ENCODE results near the gene ICAM1.
"Not testable (repeated sequence)": the region's sequence is repeated elsewhere in the genome, so short reads cannot be mapped to it uniquely, and the experiment has no call there.

ICAM1 gene

DNA sequence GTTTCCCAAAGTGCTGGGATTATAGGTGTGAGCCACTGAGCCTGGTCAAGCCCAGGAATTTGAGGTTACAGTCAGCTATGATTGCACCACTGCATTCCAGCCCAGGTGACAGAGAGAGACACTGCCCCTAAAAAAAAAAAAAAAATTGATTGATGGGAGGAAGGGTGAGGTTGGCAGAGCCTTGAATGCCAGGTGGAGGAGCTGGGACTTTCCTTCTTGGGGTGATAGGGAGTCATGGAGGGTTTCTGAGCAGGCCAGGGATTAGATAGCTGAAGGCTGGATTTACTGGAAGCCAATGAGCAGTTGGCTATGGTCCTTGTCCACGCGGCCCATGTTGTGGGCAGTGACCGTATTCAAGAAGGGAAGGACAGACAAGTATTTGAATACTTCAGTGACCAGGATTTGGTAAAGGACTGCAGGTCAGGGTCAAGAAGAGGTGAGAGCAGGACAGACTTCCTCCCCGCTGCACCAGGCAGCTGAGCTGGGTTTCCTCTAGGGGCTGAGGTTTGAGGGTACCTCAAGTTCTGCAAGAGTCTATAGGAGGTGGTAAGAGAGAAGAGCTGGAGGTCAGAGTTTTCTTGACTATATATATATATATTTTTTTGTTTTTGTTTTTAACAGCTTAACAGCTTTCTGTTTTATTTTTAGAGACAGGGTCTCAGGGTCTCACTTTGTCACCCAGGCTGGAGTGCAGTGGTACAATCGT, 9.0 kb downstream of the ICAM1 start:
- no peak for DNase-seq

- not testable (repeated sequence) for DNase-seq
These were observed 11.1 kb downstream of the ICAM1 start for GRCh38 chr19:10282043-10282442.

DNA sequence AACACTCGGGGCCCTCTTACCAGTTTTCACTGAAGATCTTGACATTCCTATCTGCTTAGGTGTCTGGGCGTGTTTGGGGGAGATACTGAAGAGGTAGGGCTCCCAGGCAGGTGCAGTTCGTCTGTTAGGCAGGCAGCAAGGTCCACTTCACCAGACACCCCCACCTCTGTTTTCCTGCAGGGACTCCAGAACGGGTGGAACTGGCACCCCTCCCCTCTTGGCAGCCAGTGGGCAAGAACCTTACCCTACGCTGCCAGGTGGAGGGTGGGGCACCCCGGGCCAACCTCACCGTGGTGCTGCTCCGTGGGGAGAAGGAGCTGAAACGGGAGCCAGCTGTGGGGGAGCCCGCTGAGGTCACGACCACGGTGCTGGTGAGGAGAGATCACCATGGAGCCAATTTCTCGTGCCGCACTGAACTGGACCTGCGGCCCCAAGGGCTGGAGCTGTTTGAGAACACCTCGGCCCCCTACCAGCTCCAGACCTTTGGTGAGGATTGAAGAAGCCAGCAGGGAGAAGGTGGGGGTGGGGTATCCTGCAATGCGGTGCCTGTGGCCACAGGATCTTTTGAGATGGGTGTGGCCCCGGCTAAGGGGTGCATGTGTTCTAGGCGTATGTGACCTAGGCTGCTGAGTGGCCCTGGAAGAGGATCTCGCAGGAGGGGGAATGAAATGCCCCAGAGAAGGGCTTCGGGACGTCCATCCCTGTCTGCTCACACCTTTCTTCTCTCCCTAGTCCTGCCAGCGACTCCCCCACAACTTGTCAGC, 12.6 kb downstream of the ICAM1 start:
- no peak for DNase-seq

GRCh38 chr19:10284065-10284959, 13.4 kb downstream of the ICAM1 start:
- DNase-seq, result no peak

GRCh38 chr19:10284960-10285278, 14.0 kb downstream of the ICAM1 start:
- no peak for DNase-seq

- no peak for DNase-seq
These were observed 14.5 kb downstream of the ICAM1 start for GRCh38 chr19:10285393-10285792.

GRCh38 chr19:10286803-10287737, 16.1 kb downstream of the ICAM1 start, which contains the start of gene ICAM4:
ICAM4 (plus strand) TSS chr19:10286955; CDS start chr19:10287013, 58 bp downstream.
- DNase-seq, result peak; percentile 57

DNA sequence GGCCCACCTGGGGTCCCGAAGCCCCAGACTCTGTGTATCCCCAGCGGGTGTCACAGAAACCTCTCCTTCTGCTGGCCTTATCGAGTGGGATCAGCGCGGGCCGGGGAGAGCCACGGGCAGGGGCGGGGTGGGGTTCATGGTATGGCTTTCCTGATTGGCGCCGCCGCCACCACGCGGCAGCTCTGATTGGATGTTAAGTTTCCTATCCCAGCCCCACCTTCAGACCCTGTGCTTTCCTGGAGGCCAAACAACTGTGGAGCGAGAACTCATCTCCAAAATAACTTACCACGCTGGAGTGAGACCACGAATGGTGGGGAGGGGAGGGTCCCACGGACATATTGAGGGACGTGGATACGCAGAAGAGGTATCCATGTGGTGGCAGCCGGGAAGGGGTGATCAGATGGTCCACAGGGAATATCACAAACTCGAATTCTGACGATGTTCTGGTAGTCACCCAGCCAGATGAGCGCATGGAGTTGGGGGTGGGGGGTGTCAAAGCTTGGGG, 17.8 kb downstream of the ICAM1 start:
- peak; percentile 68 for DNase-seq

GRCh38 chr19:10289167-10289835, 18.4 kb downstream of the ICAM1 start:
- DNase-seq, result peak; percentile 77

- DNase-seq, result no peak
These were observed 19.0 kb downstream of the ICAM1 start, which contains the start of gene ICAM5 for GRCh38 chr19:10289836-10290356. ICAM5 (plus strand) TSS chr19:10289952; CDS start chr19:10290044, 92 bp downstream.

- DNase-seq, result no peak
These were observed 19.5 kb downstream of the ICAM1 start for GRCh38 chr19:10290357-10290875.

DNA sequence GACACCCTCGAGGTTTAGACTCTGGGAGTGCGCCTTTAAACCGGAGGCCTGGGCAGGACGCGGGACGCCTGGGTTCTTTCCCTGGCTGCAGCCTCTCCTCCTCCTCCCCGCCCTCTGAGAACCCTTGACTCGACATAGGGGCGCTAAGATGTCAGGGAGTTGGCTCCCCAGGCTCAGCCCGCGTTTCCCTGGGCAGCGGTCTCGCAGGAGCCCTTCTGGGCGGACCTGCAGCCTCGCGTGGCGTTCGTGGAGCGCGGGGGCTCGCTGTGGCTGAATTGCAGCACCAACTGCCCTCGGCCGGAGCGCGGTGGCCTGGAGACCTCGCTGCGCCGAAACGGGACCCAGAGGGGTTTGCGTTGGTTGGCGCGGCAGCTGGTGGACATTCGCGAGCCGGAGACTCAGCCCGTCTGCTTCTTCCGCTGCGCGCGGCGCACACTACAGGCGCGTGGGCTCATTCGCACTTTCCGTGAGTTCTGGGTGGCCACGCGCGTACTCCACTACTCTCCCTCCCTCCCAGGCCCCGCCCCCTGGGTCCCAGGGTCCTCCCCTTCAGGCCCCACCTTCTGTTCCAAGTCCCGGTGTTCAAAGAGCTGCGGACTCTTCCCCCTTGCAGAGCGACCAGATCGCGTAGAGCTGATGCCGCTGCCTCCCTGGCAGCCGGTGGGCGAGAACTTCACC, 20.1 kb downstream of the ICAM1 start:
- peak; percentile 57 for DNase-seq

- no peak for DNase-seq
These were observed 20.8 kb downstream of the ICAM1 start for GRCh38 chr19:10291554-10292205.

- DNase-seq, result peak; percentile 84
These were observed 21.4 kb downstream of the ICAM1 start for GRCh38 chr19:10292206-10292788.

DNA sequence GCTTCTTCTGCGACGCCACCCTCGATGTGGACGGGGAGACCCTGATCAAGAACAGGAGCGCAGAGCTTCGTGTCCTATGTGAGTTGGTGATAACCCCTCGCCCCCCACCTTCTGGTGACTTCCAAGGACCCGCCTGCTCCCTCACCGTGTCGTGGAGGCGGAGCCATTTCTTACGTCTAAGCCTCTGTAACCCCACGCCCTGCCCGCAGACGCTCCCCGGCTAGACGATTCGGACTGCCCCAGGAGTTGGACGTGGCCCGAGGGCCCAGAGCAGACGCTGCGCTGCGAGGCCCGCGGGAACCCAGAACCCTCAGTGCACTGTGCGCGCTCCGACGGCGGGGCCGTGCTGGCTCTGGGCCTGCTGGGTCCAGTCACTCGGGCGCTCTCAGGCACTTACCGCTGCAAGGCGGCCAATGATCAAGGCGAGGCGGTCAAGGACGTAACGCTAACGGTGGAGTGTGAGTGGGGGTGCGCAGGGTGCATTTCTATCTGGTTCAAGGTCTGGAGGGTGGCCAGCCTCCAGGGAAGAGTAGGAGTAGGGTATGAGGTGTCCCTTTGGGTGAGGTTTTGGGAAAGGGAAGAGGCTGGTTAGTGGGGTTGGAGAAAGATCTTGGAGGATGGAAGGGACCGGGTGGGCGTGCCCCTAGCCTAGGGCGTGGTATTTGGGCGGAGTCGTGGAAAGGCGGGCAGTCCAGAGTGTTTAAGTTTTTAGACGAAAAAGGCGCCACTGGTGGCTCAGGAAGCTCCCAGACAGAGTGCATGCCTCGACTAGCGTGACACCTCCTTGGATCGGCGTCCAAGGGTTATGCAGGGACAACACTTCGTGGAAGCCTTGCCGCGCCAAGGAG, 22.1 kb downstream of the ICAM1 start:
- no peak for DNase-seq

DNA sequence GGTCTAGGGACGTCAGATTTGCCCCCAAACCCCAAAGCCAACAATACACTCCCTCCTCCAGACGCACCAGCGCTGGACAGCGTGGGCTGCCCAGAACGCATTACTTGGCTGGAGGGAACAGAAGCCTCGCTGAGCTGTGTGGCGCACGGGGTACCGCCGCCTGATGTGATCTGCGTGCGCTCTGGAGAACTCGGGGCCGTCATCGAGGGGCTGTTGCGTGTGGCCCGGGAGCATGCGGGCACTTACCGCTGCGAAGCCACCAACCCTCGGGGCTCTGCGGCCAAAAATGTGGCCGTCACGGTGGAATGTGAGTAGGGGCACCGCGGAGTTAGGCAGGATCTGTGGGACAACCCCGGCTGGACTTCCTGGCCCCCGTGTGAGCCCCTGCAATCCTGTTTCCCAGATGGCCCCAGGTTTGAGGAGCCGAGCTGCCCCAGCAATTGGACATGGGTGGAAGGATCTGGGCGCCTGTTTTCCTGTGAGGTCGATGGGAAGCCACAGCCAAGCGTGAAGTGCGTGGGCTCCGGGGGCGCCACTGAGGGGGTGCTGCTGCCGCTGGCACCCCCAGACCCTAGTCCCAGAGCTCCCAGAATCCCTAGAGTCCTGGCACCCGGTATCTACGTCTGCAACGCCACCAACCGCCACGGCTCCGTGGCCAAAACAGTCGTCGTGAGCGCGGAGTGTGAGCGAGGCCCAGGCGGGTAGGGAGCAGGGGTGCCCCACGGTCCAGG, 22.9 kb downstream of the ICAM1 start:
- DNase-seq, result no peak

- DNase-seq, result no peak
These were observed 23.4 kb downstream of the ICAM1 start for GRCh38 chr19:10294368-10294697.
